ENCODE measurements around the gene EIF1AD.
"Not testable (repeated sequence)": the region's sequence is repeated elsewhere in the genome, so short reads cannot be mapped to it uniquely, and the experiment has no call there.

The EIF1AD gene

GRCh38 chr11:66011239-66011784 is 9.4 kb upstream of the EIF1AD start:
- no peak overlapping the region for H3K9ac ChIP-seq
- no peak overlapping the region for H3K27ac ChIP-seq
- H2AFZ ChIP-seq, result peak overlapping the region; percentile 75
- no peaks in the 10 kb centered on the region for H3K27me3 ChIP-seq (ENCODE audit: control insufficient read depth, insufficient read depth, low read length)
- no peaks in the 10 kb centered on the region for H3K36me3 ChIP-seq (ENCODE audit: control insufficient read depth, insufficient read depth, low read length)
- no peak overlapping the region for H3K4me2 ChIP-seq (ENCODE audit: low read length)
- no peaks in the 10 kb centered on the region for H3K79me2 ChIP-seq
- TF ChIP-seq CTCF (IDR thresholded peaks at IDR 0.05), result no peak
- H3K4me3 ChIP-seq (ENCODE audit: low read depth, low read length), result no peak overlapping the region
- H3K4me1 ChIP-seq, result peaks cover 14% of the 10 kb centered on the region
- no peaks in the 10 kb centered on the region for H3K9me3 ChIP-seq (ENCODE audit: control insufficient read depth, low read length)

- H3K36me3 ChIP-seq (ENCODE audit: control insufficient read depth, insufficient read depth, low read length); H3K27me3 ChIP-seq (ENCODE audit: control insufficient read depth, insufficient read depth, low read length); H3K9me3 ChIP-seq (ENCODE audit: control insufficient read depth, low read length); H3K4me2 ChIP-seq (ENCODE audit: low read length); H3K4me3 ChIP-seq (ENCODE audit: low read depth, low read length); H3K79me2 ChIP-seq; H2AFZ ChIP-seq; H3K4me1 ChIP-seq; H3K27ac ChIP-seq; H3K9ac ChIP-seq: not testable (repeated sequence)
Observed at GRCh38 chr11:66010036-66010435, 8.1 kb upstream of the EIF1AD start.

GRCh38 chr11:66008468-66009101 is 6.6 kb upstream of the EIF1AD start:
- Histone ChIP-seq H3K79me2 (no peaks in the 10 kb centered on the region), H3K9me3 (ENCODE audit: control insufficient read depth, low read length) (no peaks in the 10 kb centered on the region), H3K4me1 (peaks cover 3% of the 10 kb centered on the region), H3K4me3 (ENCODE audit: low read depth, low read length) (no peak overlapping the region), H3K27me3 (ENCODE audit: control insufficient read depth, insufficient read depth, low read length) (no peaks in the 10 kb centered on the region), H3K9ac (no peak overlapping the region), H3K27ac (peak overlapping the region; percentile 69), H3K36me3 (ENCODE audit: control insufficient read depth, insufficient read depth, low read length) (no peaks in the 10 kb centered on the region), H3K4me2 (ENCODE audit: low read length) (peak overlapping the region; percentile 44), H2AFZ (peak overlapping the region; percentile 80)
- no peak for TF ChIP-seq CTCF (IDR thresholded peaks at IDR 0.05)

- Histone ChIP-seq H3K4me2 (ENCODE audit: low read length) (no peak overlapping the region), H3K9me3 (ENCODE audit: control insufficient read depth, low read length) (no peaks in the 10 kb centered on the region), H3K9ac (no peak overlapping the region), H3K36me3 (ENCODE audit: control insufficient read depth, insufficient read depth, low read length) (no peaks in the 10 kb centered on the region), H3K79me2 (no peaks in the 10 kb centered on the region), H3K4me1 (peaks cover 3% of the 10 kb centered on the region), H3K27me3 (ENCODE audit: control insufficient read depth, insufficient read depth, low read length) (no peaks in the 10 kb centered on the region), H3K4me3 (ENCODE audit: low read depth, low read length) (no peak overlapping the region), H2AFZ (peak overlapping the region; percentile 80), H3K27ac (peak overlapping the region; percentile 69)
- TF ChIP-seq CTCF (IDR thresholded peaks at IDR 0.05), result no peak
Observed at GRCh38 chr11:66008095-66008467, 6.1 kb upstream of the EIF1AD start.

GRCh38 chr11:66007201-66007634 is 5.3 kb upstream of the EIF1AD start:
- Histone ChIP-seq H3K27me3 (ENCODE audit: control insufficient read depth, insufficient read depth, low read length) (no peaks in the 10 kb centered on the region), H3K4me1 (peaks cover 3% of the 10 kb centered on the region), H3K9ac (no peak overlapping the region), H3K27ac (no peak overlapping the region), H3K4me3 (ENCODE audit: low read depth, low read length) (no peak overlapping the region), H3K4me2 (ENCODE audit: low read length) (no peak overlapping the region), H3K36me3 (ENCODE audit: control insufficient read depth, insufficient read depth, low read length) (no peaks in the 10 kb centered on the region), H3K79me2 (no peaks in the 10 kb centered on the region), H3K9me3 (ENCODE audit: control insufficient read depth, low read length) (no peaks in the 10 kb centered on the region), H2AFZ (no peak overlapping the region)
- no peak for TF ChIP-seq CTCF (IDR thresholded peaks at IDR 0.05)
